HG03196 (cell line): Measurements from ENCODE around the gene NUP153.
"Not testable (repeated sequence)": the region's sequence is repeated elsewhere in the genome, so short reads cannot be mapped to it uniquely, and the experiment has no call there.

ENCODE experiments used
- ATAC-seq: cut with Tn5 transposase; IDR thresholded peaks from one replicate; pipeline ENCODE4 v1.9.1; 2021; ENCODE audit not compliant: unreplicated experiment

Gene NUP153

DNA sequence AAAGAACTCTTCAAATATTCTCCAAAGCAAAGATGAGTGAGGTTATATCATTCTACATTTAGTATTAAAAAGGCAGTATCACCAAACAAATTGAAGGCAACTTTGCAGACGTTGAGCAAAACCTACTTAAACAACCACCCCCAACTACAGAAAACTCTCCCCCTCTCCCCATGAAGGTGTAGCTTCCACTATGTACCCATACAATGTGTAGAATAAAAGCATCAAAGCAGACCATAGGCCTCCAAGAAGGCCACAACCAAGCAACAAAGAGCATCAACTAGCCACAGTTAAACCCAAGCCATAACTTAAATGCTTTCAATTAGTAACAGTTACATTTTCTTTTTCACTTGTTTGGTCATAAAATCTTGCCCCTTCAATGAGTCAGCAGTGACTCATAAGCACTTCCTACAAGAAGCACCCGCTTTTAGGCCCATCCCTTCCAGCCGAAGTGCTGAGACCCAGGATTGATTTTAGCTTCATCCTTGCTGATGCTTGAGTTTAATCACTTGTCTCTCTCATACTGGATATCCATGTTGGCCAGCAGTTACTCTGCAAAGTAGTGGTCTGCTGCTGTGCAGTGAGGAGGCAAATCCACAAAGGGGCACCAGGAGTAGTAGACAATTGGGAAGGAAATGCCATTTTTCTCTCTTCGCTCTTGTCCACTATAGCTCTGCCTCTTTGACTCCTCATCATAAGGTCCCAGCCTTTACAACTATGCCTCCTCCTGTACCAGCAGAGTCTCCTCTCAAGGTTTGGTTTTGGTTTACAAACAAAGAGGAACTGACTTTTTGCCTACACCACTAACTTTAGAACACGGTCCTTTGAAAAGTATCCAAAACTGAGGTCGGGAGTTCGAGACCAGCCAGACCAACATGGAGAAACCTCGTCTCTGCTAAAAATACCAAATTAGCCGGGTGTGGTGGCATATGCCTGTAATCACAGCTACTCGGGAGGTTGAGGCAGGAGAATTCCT, 8.4 kb upstream of the NUP153 start:
- peak; percentile 88 for ATAC-seq

- no peak for ATAC-seq
These were observed 7.5 kb upstream of the NUP153 start for GRCh38 chr6:17714177-17714576.

DNA sequence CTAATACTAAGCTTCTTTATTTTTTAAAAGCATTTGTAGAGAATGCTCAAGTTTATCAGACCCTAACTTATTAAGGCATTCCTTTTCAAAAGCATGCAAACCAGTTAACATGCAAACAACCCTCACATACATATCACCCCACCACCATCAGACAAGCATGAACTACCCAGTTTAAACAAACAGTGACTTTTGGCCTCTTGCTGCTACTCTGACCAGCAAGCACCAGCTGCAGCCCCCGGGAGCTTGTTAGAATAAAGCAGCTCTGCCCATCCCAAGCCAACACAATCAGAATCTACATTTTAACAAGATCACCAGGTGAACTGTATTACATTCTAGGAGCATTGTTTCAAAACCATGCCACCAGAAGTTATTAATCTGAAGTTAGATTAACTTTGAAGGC, 5.9 kb upstream of the NUP153 start:
- no peak for ATAC-seq

DNA sequence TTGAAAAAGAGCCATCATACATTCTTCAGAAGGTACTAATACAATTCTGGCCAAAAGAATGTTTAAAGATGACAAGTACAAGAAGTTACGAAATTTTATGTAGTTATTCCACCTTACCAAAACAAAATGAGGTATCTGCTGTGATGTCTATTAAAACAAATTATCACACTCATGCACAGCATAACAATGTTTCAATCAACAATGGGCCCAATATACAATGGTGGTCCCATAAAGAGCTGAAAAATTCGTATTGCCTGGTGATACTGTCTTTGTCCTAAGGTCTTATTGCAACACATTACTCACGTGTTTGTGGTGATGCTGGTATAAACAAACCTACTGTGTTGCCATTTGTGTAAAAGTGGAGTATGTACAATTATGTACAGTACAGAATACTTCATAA, 3.6 kb upstream of the NUP153 start:
- no peak for ATAC-seq

GRCh38 chr6:17709476-17709875, 2.8 kb upstream of the NUP153 start:
- ATAC-seq = no peak

GRCh38 chr6:17708035-17708434, 1.3 kb upstream of the NUP153 start:
- ATAC-seq = not testable (repeated sequence)

DNA sequence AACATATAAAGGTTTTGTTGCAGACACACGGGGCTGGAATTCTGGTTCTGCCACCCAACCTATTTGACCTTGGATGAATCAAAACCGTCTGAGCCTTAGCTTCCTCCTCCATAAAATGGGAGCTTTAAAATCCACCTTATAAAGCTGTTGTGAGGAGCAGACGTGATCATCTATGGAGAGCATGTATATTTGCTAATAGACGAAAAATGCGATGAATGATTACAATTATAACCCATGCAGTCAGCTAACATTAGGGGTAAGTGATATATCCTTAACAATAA, 586 bp upstream of the NUP153 start:
- no peak for ATAC-seq

GRCh38 chr6:17705778-17706579, 746 bp downstream of the NUP153 start:
- peak; percentile 64 for ATAC-seq

DNA sequence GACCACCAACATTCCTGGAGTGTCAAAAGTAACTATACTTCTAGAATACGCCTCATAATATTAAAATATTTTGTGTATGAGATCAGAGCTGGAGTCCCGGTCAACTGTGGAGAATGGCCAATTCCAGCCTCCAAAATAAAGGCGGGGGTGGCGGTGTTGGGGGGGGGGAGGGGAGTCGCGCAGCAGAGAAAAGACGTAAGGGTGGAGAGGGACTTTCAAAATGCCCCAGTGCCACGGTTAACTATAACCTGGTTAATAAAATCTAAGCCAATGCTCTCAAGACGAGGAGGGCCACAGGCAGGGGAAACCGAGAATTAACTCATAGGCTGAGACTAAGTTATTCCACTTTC, 1.3 kb downstream of the NUP153 start:
- ATAC-seq = peak; percentile 5

DNA sequence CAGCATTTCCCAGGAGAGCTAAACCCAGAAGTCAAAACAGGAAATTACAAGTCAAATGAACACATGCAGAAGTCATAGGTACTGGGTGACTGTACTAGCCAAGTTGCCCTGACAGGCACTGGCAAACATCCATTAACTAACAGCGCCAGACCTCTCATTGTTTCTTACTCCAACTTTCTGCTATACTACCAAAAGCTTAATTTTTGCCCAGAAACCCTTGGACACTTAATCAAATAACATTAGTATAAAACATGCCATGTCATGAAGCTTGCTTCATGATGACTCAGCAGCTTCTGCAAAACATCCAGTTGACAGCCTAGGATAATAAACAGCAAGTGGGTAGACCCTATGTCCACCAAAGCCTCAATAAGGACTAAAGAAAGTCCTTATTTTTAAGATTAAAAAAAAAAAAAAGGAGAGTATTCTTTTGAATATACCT, 3.5 kb downstream of the NUP153 start:
- no peak for ATAC-seq

DNA sequence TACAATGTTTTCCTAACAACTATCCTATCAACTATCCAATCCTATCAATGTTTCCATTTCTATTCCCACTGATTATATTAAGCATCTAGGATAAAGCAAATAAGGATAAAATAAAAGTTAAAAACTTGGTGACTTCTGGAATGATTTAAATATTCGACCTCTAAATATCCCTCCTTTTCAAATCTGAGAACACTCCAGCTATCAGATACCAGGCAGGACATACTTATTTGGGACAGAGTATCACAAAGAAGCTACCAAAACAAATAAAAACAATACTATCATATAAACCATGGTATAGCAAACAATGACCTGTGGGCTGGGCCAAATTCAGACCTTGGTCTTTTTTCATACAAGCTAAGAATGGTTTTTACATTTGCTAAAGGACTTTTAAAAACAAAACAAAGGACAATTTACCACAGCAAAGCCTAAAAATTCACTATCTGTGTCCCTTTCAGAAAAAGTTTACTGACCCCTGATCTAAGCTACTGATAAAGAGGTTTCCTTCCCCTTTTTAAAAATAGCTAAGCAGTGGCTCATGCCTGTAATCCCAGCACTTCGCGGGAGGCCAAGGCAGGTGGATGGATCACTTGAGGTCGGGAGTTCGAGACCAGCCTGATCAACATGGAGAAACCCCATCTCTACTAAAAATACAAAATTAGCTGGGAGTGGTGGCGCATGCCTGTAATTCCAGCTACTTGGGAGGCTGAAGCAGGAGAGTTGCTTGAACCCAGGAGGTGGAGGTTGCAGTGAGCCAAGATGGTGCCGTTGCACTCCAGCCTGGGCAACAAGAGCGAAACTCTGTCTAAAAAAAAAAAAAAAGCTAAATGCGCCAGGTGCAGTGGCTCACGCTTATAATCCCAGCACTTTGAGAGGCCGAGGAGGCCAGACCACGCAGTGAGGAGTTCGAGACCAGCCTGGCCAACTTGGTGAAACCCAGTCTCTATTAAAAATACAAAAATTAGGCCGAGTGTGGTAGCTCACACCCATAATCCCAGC, 6.0 kb downstream of the NUP153 start:
- no peak for ATAC-seq

- no peak for ATAC-seq
These were observed 14.7 kb downstream of the NUP153 start for GRCh38 chr6:17691925-17692538.

DNA sequence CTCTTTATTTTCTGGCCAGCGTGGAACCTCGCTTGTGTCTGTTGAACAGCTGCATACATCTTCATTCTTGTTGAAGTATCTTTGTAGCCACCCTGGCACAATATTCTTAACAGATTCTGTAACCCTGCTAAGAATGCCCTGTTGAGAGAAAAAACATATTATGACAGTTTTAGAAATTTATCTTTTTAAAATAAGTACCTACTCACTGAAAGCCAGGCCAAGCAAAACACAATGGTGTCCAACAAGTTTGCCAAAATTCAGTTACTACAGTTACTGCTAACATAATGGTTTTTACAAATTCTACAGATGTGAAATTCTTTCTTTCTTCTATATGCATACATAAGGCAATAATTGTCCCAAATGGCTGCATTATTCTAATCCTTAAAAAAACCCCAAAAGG, 18.2 kb downstream of the NUP153 start:
- no peak for ATAC-seq

GRCh38 chr6:17687136-17687535, 19.6 kb downstream of the NUP153 start:
- no peak for ATAC-seq

- ATAC-seq = no peak
These were observed 22.6 kb downstream of the NUP153 start for GRCh38 chr6:17684134-17684533.

- ATAC-seq = no peak
These were observed 23.3 kb downstream of the NUP153 start for GRCh38 chr6:17683428-17683827.

- no peak for ATAC-seq
These were observed 27.0 kb downstream of the NUP153 start for GRCh38 chr6:17679726-17680125.

GRCh38 chr6:17677602-17678001, 29.1 kb downstream of the NUP153 start:
- ATAC-seq = no peak

DNA sequence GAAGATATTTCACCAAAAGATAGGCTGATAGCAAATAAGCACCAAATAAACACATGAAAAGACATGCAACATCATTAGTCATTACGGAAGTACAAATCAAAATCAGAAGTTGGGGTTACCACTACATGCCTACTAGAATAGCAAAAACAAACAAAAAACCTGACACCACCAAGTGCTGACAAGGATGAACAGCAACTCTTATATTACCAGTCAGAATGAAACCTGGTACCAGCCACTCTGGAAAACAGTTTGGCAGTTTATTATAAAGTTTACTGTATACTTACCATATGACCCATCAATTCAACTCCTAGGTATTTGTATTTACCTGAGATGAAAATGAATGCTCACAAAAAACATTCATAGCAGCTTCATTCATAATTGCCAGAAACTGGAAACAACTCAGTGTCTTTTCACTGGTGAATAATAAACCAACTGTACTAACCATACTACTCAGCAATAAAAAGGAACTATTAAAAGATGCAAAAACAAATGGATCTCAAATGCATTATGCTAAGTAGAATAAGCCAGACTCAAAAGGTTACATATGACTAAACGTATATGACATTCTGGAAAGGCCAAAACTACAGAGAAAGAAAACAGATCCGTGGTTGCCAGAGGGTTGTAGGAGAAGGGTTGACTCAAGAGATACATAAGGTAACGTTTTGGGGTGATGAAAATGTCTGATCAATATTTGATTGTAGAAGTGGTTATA, 33.0 kb downstream of the NUP153 start:
- no peak for ATAC-seq
